LNCAP (cell line): ENCODE results near the gene MPO.

Experiments
- TF ChIP-seq, protein P1 (sequence below): fragments of 450-650 bp; IDR thresholded peaks from 2 replicates; pipeline ENCODE4 v1.5.1; 2017; ENCODE audit warnings: mild to moderate bottlenecking

MPO gene

DNA sequence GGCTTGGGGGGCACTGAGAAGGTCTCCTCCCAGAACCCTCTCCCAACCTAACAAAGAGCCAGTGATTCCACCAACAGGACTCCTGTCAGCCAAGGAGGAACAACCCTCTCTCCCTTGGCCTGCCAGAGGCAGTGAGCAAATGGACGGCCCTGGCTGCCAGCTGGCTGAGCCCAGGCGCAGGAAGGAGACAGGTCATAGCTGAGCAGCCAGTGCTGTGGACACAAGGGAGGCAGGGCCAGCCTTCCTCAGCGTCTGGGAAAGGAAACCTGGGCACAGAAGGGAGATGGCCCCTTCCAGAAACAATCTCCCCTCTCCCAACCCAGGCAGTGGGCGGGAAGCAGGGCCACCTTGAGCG, 2.1 kb downstream of the MPO start:
- TF ChIP-seq, protein P1, sequence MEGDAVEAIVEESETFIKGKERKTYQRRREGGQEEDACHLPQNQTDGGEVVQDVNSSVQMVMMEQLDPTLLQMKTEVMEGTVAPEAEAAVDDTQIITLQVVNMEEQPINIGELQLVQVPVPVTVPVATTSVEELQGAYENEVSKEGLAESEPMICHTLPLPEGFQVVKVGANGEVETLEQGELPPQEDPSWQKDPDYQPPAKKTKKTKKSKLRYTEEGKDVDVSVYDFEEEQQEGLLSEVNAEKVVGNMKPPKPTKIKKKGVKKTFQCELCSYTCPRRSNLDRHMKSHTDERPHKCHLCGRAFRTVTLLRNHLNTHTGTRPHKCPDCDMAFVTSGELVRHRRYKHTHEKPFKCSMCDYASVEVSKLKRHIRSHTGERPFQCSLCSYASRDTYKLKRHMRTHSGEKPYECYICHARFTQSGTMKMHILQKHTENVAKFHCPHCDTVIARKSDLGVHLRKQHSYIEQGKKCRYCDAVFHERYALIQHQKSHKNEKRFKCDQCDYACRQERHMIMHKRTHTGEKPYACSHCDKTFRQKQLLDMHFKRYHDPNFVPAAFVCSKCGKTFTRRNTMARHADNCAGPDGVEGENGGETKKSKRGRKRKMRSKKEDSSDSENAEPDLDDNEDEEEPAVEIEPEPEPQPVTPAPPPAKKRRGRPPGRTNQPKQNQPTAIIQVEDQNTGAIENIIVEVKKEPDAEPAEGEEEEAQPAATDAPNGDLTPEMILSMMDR: no peak

DNA sequence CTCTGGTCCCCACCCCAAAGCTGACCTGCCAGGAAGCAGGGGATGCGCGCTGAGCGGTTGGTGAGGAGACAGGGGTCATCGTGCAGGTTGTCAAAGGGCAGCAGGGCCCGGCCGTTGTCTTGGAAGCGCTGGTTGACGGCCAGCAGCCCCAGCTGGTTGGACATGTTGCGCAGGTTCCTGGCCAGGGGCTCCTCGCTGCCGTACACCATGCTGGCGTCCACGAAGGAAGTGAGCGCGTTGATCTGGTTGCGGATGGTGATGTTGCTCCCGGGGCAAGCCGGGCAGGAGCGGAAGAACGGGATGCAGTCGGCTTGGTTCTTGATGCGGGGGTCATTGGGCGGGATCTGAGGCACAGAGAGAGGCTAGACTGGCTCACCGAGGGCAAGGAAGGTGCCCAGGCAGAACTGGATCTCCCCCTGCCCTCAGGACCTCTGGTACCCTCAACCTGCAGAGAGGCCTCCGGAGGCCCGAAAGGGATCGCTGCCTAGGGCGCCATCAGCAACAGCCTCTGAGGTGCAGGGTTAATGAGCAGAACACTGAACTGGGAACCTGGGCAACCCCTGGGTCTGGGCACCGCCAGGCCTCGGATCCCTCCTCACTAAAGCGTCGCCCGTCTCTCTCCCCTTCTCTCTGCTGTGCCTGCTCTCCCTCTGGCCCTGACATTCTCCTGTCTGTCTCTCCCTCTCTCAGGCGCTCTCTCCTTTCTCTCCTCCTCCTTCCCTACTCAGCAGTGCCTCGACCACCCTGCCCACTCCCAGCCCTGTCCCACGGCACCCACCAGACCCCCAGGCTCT, 2.7 kb downstream of the MPO start:
- TF ChIP-seq, protein P1: no peak

GRCh38 chr17:58277107-58277801, 3.5 kb downstream of the MPO start:
- TF ChIP-seq, protein P1: peak; percentile 59

- TF ChIP-seq, protein P1: no peak
These were observed 4.3 kb downstream of the MPO start for GRCh38 chr17:58276423-58276822.

GRCh38 chr17:58275417-58275816, 5.3 kb downstream of the MPO start:
- TF ChIP-seq, protein P1: no peak

- TF ChIP-seq, protein P1: no peak
These were observed 7.2 kb downstream of the MPO start for GRCh38 chr17:58273453-58274104.

GRCh38 chr17:58272367-58273280, 8.1 kb downstream of the MPO start:
- TF ChIP-seq, protein P1: no peak
